Measurements from ENCODE around the gene CRTC3. TPM values are rescaled to one million over a fixed set of nuclear protein-coding genes. Genes with fewer than 3 reads are reported as not detected.
"Not testable (repeated sequence)": the region's sequence is repeated elsewhere in the genome, so short reads cannot be mapped to it uniquely, and the experiment has no call there.

The CRTC3 gene
- total RNA-seq, 1 donor from 2014 or later: 52.0 TPM

DNA sequence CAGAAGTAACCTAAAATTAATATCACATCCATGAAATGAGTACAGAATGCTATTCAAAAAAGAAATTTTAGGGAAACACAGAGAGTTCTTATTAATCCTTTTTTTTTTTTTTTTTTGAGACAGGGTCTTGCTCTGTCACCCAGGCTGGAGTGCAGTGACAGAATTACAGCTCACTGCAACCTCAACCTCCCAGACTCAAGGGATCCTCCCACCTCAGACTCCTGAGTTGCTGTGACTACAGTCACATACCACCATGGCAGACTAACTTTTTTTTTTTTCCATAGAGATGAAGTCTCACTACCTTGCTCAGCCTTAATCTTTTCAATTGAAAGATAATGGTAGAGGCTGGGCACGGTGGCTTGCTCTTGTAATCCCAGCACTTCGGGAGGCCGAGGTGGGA lies 6.3 kb upstream of the CRTC3 start:
- no peak for DNase-seq (ENCODE audit: low spot score)

- not testable (repeated sequence) for DNase-seq (ENCODE audit: low spot score)
Measured at GRCh38 chr15:90524018-90524803, 5.5 kb upstream of the CRTC3 start.

GRCh38 chr15:90529011-90529370 lies 732 bp upstream of the CRTC3 start:
- DNase-seq (ENCODE audit: low spot score): no peak

DNA sequence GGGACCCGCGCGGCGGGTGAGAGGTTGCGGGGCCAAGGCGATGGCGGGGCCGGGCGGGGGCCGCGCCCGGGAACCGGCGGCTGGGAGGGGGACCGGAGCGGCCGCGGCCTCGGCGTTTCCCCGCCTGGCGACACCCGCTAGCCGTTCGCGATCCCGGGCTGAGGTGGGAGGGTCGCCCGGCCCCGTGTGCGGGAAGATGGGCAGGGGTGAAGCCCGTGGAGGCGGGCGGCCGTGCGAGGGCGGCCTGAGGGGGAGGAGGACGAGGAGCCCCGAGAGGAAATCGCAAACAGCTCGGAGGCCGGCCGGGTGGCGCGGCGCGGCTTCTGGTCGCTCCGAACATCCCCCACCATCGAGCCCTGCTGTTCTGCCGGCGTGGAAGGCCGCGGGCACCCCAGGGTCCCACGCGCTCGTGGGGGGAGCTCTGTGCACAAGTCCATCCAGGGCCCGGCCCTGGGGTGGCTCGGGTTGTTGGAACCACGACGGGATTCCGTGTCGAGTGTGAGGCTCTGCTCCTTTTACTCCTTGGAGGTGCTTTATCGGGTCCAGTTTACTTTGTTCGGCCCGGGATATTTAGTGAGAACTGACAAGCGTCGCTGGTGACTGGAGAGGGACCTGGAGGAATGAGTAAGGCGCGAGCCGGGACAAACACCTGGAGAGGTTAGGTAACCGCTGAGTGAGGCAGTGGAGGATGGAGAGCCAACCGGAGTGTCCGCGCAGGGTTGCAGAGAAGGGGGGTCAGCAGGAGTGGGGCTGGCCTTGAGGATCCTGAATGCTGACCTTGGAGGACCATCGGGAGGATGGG lies 728 bp downstream of the CRTC3 start:
- DNase-seq (ENCODE audit: low spot score): peak; percentile 24

- DNase-seq (ENCODE audit: low spot score): no peak
Measured at GRCh38 chr15:90531147-90531546, 1.4 kb downstream of the CRTC3 start.

DNA sequence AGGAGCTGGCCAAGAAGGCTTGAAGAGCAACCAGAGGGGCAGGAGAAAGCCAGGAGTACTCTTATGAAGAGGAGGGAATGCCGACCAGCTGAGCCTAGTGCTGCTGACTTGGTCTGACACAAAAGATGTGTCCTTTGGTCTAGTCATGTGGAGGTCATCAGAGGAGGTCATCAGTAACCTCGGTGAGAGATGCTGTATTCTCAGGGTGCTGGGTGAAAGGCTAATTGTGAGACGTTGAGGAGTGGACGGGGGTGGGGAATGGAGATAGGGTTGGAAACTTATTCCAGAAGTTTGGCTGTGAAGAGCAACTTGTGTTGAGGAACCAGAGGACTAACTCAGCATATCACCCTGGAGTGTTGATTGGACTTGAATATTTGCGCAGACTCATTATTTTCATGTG lies 5.5 kb downstream of the CRTC3 start:
- no peak for DNase-seq (ENCODE audit: low spot score)

- no peak for DNase-seq (ENCODE audit: low spot score)
Measured at GRCh38 chr15:90539789-90540188, 10.1 kb downstream of the CRTC3 start.

GRCh38 chr15:90540768-90541167 lies 11.0 kb downstream of the CRTC3 start:
- DNase-seq (ENCODE audit: low spot score): no peak

- no peak for DNase-seq (ENCODE audit: low spot score)
Measured at GRCh38 chr15:90545095-90545494, 15.4 kb downstream of the CRTC3 start.

- no peak for DNase-seq (ENCODE audit: low spot score)
Measured at GRCh38 chr15:90547540-90547939, 17.8 kb downstream of the CRTC3 start.

DNA sequence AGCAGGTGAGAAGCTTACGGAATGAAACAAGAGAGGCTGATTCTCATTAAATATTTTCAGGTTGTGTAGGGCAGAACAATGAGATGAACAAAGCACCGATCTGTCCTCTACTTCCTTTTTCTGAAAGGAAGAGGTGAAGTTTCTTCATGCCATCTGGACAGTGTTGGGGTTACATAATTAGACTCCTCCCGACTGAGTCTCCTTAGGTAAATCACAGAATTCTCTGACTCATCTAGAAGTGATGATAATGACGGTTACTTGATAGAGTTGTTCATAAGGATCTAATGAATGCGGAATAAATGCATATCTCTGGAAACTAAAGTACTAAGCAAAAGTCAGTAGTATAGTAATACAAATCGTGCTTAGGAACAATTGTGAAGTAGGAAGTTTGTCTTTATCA lies 21.2 kb downstream of the CRTC3 start:
- DNase-seq (ENCODE audit: low spot score): no peak

GRCh38 chr15:90552162-90552928 lies 22.6 kb downstream of the CRTC3 start:
- DNase-seq (ENCODE audit: low spot score): no peak

DNA sequence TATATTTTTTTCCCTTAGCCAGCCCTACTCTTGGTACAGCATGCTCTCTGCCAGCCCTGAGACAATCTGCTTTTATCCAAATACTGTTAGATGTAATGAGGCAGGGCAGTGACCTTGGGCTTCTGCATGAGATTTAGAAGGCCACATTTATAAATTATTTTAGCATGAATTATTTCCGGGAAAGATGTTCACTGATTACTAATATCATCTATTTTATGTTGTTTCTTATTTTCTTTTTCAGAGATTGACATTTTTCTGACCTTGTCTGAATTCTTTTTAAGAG lies 23.1 kb downstream of the CRTC3 start:
- DNase-seq (ENCODE audit: low spot score): no peak

GRCh38 chr15:90553248-90553745 lies 23.6 kb downstream of the CRTC3 start:
- no peak for DNase-seq (ENCODE audit: low spot score)

DNA sequence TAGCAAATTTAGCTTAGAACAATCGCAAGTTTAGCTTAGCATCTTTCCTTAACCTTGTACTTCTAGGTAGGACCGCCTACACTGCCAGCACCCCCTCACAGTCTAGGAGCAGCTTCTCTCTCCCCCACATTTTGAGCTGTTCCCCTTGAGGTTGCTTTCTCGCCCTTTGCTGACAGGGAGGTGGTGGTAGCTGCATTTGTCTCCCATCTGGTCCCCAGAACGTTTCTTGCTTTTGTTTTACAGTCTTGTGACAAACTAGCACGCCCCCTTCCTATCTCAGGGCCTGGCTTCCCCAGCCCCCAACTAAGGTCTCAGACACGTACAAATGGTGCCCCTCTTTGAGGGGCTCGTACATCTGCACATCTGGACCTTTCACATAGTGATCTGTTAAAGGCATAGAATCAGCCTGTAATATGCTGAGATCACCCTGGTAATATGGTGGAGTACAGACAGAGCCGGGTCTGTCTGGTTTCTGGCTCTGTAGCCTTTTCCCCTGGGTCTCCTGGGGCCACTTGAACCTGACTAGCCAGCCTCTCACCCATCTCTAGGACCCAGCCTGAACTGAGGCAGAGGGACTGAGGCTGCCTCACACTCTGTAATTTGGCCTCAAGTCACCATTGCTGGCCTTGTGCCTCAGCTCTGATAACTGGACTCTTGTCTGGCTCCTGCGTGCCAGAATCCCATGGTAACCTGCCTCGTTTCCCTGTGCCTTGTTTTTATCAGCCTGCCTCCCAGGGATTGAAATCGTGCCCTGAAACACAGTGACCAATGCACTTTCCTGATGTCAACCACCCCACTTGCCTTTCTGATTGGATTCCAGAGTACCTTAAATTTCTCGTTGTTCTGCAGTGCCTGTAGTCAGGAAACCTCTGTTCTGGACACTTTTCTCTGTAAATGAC lies 27.7 kb downstream of the CRTC3 start:
- DNase-seq (ENCODE audit: low spot score): peak; percentile 90

DNA sequence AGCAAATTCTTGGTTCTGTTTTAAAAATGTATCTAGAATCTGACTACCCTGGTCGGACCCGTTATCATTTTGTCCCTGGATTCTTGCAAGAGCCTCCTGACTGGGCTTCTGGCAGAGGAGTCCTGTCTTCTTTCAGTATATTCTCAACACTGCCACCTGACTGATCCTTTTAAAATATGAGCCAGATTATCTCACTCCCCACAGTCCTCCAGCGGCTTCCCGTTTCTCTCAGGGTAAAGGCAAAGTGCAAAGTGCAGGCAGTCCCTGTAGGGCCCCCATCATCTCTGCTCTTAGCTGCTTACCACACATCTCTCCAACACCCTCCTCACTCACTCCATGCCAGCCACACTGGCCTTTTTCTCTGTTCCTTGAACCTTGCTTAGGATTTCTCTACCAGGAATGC lies 28.4 kb downstream of the CRTC3 start:
- DNase-seq (ENCODE audit: low spot score): peak; percentile 54

DNA sequence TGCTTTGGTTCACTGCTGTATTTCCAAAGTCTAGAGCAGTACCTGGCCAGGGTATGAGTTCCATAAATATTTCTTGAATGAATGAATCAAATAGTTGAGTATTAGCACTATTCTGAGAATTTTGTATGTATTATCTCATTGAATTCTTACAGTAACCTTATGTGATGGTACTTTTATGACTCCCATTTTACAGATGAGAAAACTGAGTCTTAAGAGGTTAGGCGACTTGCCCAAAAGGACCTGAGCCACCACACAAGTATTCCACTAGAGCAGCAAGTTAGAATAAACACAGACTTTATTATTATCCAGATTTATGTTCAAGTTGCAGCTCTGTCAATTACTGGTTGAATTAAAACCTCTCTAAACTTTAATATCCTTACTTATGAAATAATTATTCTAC lies 29.4 kb downstream of the CRTC3 start:
- no peak for DNase-seq (ENCODE audit: low spot score)

- DNase-seq (ENCODE audit: low spot score): peak; percentile 81
Measured at GRCh38 chr15:90560229-90560776, 30.6 kb downstream of the CRTC3 start.

DNA sequence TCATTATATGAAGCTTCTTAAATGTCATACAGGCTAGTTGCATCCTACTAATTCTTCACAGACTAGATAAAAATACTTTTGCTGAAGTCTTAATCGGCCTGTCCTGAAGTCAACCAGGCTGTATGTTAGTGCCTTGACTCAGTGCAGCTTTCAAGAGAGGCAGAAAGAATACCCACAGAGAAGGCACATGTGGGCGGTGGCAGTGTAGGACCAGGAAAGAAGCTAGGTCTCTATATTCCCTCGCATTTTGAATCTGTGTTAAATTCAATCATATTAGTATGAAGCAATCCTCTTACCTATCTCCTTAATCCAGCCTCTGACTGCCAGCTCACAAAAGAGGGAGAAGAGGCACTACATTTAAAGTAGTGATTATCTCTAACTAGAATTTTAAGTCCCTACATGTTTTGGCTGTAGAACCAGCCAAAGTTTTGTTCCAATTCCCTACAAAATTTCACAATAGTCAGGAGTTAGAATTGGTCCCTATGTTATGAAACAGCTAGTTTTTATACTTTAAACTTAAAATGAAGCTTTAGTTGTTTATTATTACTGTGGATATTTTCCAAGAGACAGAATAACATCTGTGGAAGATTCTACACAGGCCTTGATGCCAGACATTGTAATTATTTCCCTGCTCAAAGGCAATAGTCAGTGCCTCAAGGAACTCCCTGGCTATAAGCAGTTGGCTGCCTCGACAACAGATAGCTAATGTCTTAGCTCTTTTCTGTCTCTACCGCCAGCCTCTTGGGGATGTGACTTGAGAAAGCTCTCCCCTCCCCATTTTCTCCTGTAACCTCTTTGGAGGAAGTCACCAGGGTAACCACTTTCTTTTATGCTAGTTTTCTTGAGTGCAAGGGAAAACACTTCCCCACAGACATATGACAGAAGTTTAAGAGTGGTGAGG lies 31.9 kb downstream of the CRTC3 start:
- no peak for DNase-seq (ENCODE audit: low spot score)

GRCh38 chr15:90562669-90563068 lies 32.9 kb downstream of the CRTC3 start:
- DNase-seq (ENCODE audit: low spot score): no peak
